Measurements from ENCODE around the gene SMAD4.
A peak's percentile ranks its signal among the peaks of the same experiment; 100 is the strongest.

The SMAD4 gene

GRCh38 chr18:51021226-51021965, 8.6 kb upstream of the SMAD4 start:
- Histone ChIP-seq H3K27me3 (replicated peaks; ENCODE audit: control insufficient read depth, insufficient read depth, low read length, poor library complexity, severe bottlenecking) (no peaks in the 10 kb centered on the region), H3K36me3 (ENCODE audit: control insufficient read depth, insufficient read depth, low read length) (no peaks in the 10 kb centered on the region), H3K9me3 (ENCODE audit: control insufficient read depth, low read length) (no peaks in the 10 kb centered on the region), H3K4me3 (ENCODE audit: insufficient read depth, low read depth, low read length, poor library complexity, severe bottlenecking) (no peak overlapping the region), H3K4me1 (ENCODE audit: control insufficient read depth, insufficient read depth, low read length, poor library complexity, severe bottlenecking) (no peaks in the 10 kb centered on the region), H3K27ac (ENCODE audit: insufficient read depth, low read length, poor library complexity, severe bottlenecking) (no peak overlapping the region)
- DNase-seq, result no peak

- DNase-seq, result no peak
- Histone ChIP-seq H3K4me1 (ENCODE audit: control insufficient read depth, insufficient read depth, low read length, poor library complexity, severe bottlenecking) (peaks cover 6% of the 10 kb centered on the region), H3K9me3 (ENCODE audit: control insufficient read depth, low read length) (no peaks in the 10 kb centered on the region), H3K27me3 (replicated peaks; ENCODE audit: control insufficient read depth, insufficient read depth, low read length, poor library complexity, severe bottlenecking) (no peaks in the 10 kb centered on the region), H3K27ac (ENCODE audit: insufficient read depth, low read length, poor library complexity, severe bottlenecking) (no peak overlapping the region), H3K4me3 (ENCODE audit: insufficient read depth, low read depth, low read length, poor library complexity, severe bottlenecking) (no peak overlapping the region), H3K36me3 (ENCODE audit: control insufficient read depth, insufficient read depth, low read length) (no peaks in the 10 kb centered on the region)
These were observed 4.5 kb upstream of the SMAD4 start for GRCh38 chr18:51025512-51025911.

DNA sequence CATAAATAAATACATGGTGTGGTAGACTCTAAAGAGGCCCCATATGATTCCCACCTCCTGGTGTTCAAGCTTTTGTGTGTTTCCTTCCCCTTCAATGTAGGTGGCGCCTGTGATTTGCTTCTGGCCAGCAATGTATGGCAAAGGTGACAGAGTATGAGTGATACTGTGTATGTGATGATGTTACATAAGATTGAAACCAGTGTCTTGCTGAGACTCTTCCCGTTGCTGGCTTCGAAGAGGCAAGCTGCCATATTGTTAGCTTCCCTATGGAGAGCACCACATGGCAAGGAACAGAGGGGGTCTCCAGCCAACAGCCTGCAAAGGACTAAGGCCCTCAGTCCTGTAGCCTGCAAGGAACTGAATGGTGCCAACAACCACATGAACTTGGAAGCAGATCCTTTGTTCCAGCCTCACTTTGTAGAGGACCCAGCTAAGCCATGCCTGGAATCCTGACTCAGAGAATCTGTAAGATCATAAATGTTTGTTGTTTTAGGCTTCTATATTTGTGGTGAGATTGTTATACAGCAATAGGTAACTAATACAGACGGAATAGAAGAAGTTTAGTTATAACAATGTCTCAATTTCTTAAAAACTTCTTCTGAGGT, 1.7 kb upstream of the SMAD4 start:
- peaks cover 13% of the 10 kb centered on the region for H3K4me1 ChIP-seq (ENCODE audit: control insufficient read depth, insufficient read depth, low read length, poor library complexity, severe bottlenecking)
- no peaks in the 10 kb centered on the region for H3K27me3 ChIP-seq (replicated peaks; ENCODE audit: control insufficient read depth, insufficient read depth, low read length, poor library complexity, severe bottlenecking)
- H3K4me3 ChIP-seq (ENCODE audit: insufficient read depth, low read depth, low read length, poor library complexity, severe bottlenecking), result no peak overlapping the region
- DNase-seq, result no peak
- H3K9me3 ChIP-seq (ENCODE audit: control insufficient read depth, low read length), result no peaks in the 10 kb centered on the region
- no peaks in the 10 kb centered on the region for H3K36me3 ChIP-seq (ENCODE audit: control insufficient read depth, insufficient read depth, low read length)
- H3K27ac ChIP-seq (ENCODE audit: insufficient read depth, low read length, poor library complexity, severe bottlenecking), result no peak overlapping the region

- Histone ChIP-seq H3K4me3 (ENCODE audit: insufficient read depth, low read depth, low read length, poor library complexity, severe bottlenecking) (peak overlapping the region; percentile 64), H3K9me3 (ENCODE audit: control insufficient read depth, low read length) (no peaks in the 10 kb centered on the region), H3K4me1 (ENCODE audit: control insufficient read depth, insufficient read depth, low read length, poor library complexity, severe bottlenecking) (peaks cover 16% of the 10 kb centered on the region), H3K27ac (ENCODE audit: insufficient read depth, low read length, poor library complexity, severe bottlenecking) (peak overlapping the region; percentile 77), H3K27me3 (replicated peaks; ENCODE audit: control insufficient read depth, insufficient read depth, low read length, poor library complexity, severe bottlenecking) (no peaks in the 10 kb centered on the region), H3K36me3 (ENCODE audit: control insufficient read depth, insufficient read depth, low read length) (no peaks in the 10 kb centered on the region)
- no peak for DNase-seq
These were observed 677 bp upstream of the SMAD4 start for GRCh38 chr18:51029378-51029693.

GRCh38 chr18:51030537-51031258, 685 bp downstream of the SMAD4 start:
- Histone ChIP-seq H3K36me3 (ENCODE audit: control insufficient read depth, insufficient read depth, low read length) (no peaks in the 10 kb centered on the region), H3K9me3 (ENCODE audit: control insufficient read depth, low read length) (no peaks in the 10 kb centered on the region), H3K27ac (ENCODE audit: insufficient read depth, low read length, poor library complexity, severe bottlenecking) (peak overlapping the region; percentile 77), H3K4me1 (ENCODE audit: control insufficient read depth, insufficient read depth, low read length, poor library complexity, severe bottlenecking) (peaks cover 24% of the 10 kb centered on the region), H3K27me3 (replicated peaks; ENCODE audit: control insufficient read depth, insufficient read depth, low read length, poor library complexity, severe bottlenecking) (no peaks in the 10 kb centered on the region), H3K4me3 (ENCODE audit: insufficient read depth, low read depth, low read length, poor library complexity, severe bottlenecking) (peak overlapping the region; percentile 64)
- DNase-seq, result peak; percentile 57 to 65 (median 63)

- DNase-seq, result no peak
- Histone ChIP-seq H3K4me3 (ENCODE audit: insufficient read depth, low read depth, low read length, poor library complexity, severe bottlenecking) (no peak overlapping the region), H3K36me3 (ENCODE audit: control insufficient read depth, insufficient read depth, low read length) (no peaks in the 10 kb centered on the region), H3K9me3 (ENCODE audit: control insufficient read depth, low read length) (no peaks in the 10 kb centered on the region), H3K4me1 (ENCODE audit: control insufficient read depth, insufficient read depth, low read length, poor library complexity, severe bottlenecking) (peaks cover 35% of the 10 kb centered on the region), H3K27me3 (replicated peaks; ENCODE audit: control insufficient read depth, insufficient read depth, low read length, poor library complexity, severe bottlenecking) (no peaks in the 10 kb centered on the region), H3K27ac (ENCODE audit: insufficient read depth, low read length, poor library complexity, severe bottlenecking) (no peak overlapping the region)
These were observed 2.2 kb downstream of the SMAD4 start for GRCh38 chr18:51032193-51032592.

DNA sequence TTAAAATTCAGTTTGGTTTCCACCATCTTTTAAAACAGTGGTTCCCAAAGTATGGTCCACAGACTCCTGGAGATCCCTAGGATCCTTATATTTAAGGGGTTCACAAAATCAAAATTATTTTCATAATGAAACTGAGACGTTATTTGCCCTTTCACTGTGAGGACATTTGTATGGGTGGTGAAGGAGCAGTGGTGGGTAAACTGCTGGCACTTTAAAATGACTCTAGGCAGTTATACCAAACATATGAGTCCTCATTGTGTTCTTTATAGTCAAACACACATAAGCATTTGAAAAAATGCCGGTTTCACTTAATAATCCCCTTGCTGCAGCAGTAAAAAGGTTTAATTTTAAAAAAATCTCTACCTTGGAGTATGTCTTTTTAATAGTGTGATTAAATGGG, 7.2 kb downstream of the SMAD4 start:
- Histone ChIP-seq H3K27ac (ENCODE audit: insufficient read depth, low read length, poor library complexity, severe bottlenecking) (no peak overlapping the region), H3K4me1 (ENCODE audit: control insufficient read depth, insufficient read depth, low read length, poor library complexity, severe bottlenecking) (peaks cover 25% of the 10 kb centered on the region), H3K36me3 (ENCODE audit: control insufficient read depth, insufficient read depth, low read length) (no peaks in the 10 kb centered on the region)

GRCh38 chr18:51038110-51038509, 8.1 kb downstream of the SMAD4 start:
- no peaks in the 10 kb centered on the region for H3K36me3 ChIP-seq (ENCODE audit: control insufficient read depth, insufficient read depth, low read length)
- H3K9me3 ChIP-seq (ENCODE audit: control insufficient read depth, low read length), result no peaks in the 10 kb centered on the region
- H3K27me3 ChIP-seq (replicated peaks; ENCODE audit: control insufficient read depth, insufficient read depth, low read length, poor library complexity, severe bottlenecking), result no peaks in the 10 kb centered on the region
- H3K4me1 ChIP-seq (ENCODE audit: control insufficient read depth, insufficient read depth, low read length, poor library complexity, severe bottlenecking), result peaks cover 25% of the 10 kb centered on the region
- no peak for DNase-seq
- no peak overlapping the region for H3K4me3 ChIP-seq (ENCODE audit: insufficient read depth, low read depth, low read length, poor library complexity, severe bottlenecking)
- no peak overlapping the region for H3K27ac ChIP-seq (ENCODE audit: insufficient read depth, low read length, poor library complexity, severe bottlenecking)

More for the DNA sequence above, 7.2 kb downstream of the SMAD4 start:
- H3K27me3 ChIP-seq (replicated peaks; ENCODE audit: control insufficient read depth, insufficient read depth, low read length, poor library complexity, severe bottlenecking), result no peaks in the 10 kb centered on the region
- H3K4me3 ChIP-seq (ENCODE audit: insufficient read depth, low read depth, low read length, poor library complexity, severe bottlenecking), result no peak overlapping the region
- no peaks in the 10 kb centered on the region for H3K9me3 ChIP-seq (ENCODE audit: control insufficient read depth, low read length)
- DNase-seq, result no peak

DNA sequence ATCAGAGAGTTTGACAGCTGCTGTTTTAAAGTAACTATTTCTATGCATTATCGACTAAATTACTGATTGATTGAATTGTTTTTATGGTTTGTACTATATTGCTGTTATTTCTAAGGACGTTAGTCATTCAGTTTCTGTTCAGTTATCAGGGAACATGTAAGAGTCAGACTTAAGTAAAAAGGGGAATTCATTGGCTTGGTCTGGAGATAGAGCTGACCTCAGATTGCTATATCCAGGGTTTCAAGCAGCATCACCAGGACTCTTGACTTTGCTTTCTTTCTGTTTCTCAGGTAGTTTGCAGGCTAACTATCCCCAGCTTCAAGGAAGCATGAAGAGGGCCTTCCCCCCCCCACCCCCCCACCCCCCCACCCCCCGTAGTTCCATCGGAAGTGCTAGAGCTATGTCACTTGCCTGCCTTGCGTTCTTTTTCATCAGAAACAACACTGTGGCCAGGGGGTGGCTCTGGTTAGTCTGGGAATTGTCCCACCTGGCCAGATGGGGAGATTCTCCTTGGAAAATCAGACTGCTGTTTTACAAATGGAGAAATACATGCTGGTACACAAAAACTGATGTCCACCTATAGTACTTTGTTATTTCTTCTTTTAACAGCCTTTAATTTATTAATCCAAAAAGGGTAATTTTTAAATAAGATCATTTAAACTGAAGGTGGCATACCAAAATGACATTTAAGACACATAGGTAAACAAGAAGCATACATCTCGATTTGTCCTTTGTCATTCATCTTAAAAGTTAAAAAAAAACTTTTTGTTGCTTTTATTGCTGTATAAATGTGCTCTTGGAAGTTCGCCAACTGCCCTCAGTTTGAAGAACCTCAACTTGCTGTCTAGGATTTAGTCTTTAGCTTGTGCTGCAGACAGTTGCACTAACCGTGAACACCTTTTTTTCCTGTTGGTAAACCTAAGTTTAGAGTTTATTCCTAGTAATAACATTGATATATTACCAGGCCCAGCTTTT, 9.4 kb downstream of the SMAD4 start:
- no peak overlapping the region for H3K27ac ChIP-seq (ENCODE audit: insufficient read depth, low read length, poor library complexity, severe bottlenecking)
- no peak overlapping the region for H3K4me3 ChIP-seq (ENCODE audit: insufficient read depth, low read depth, low read length, poor library complexity, severe bottlenecking)
- H3K9me3 ChIP-seq (ENCODE audit: control insufficient read depth, low read length), result no peaks in the 10 kb centered on the region
- H3K36me3 ChIP-seq (ENCODE audit: control insufficient read depth, insufficient read depth, low read length), result no peaks in the 10 kb centered on the region
- H3K4me1 ChIP-seq (ENCODE audit: control insufficient read depth, insufficient read depth, low read length, poor library complexity, severe bottlenecking), result peaks cover 21% of the 10 kb centered on the region
- H3K27me3 ChIP-seq (replicated peaks; ENCODE audit: control insufficient read depth, insufficient read depth, low read length, poor library complexity, severe bottlenecking), result no peaks in the 10 kb centered on the region
- no peak for DNase-seq

Measured in effector memory CD4-positive, alpha-beta T cell (primary cell).